ENCODE measurements around the gene EGFR.

The EGFR gene

GRCh38 chr7:55181762-55182161, 162.9 kb downstream of the EGFR start:
- no peak for TF ChIP-seq POLR2AphosphoS5 (IDR thresholded peaks at IDR 0.05; ENCODE audit: low read depth, low read length)
- no peak for TF ChIP-seq SIN3A (IDR thresholded peaks at IDR 0.05; ENCODE audit: borderline replicate concordance, insufficient read depth, low read length)
- TF ChIP-seq REST (IDR thresholded peaks at IDR 0.05; ENCODE audit: insufficient read depth in 1 of 2, low read depth in 2 of 2, low read length in 2 of 2): no peak

- no peak for TF ChIP-seq FOXP2 (optimal IDR thresholded peaks at IDR 0.05; ENCODE audit: borderline replicate concordance, extremely low read depth, extremely low read length, insufficient read depth)
- TF ChIP-seq SIN3A (IDR thresholded peaks at IDR 0.05; ENCODE audit: borderline replicate concordance, insufficient read depth, low read length): no peak
- no peak for TF ChIP-seq POLR2AphosphoS5 (IDR thresholded peaks at IDR 0.05; ENCODE audit: low read depth, low read length)
- TF ChIP-seq TAF1 (IDR thresholded peaks at IDR 0.05; ENCODE audit: borderline replicate concordance, insufficient read depth, low read length): no peak
- no peak for TF ChIP-seq REST (IDR thresholded peaks at IDR 0.05; ENCODE audit: insufficient read depth in 1 of 2, low read depth in 2 of 2, low read length in 2 of 2)
Measured at GRCh38 chr7:55183897-55184296, 165.1 kb downstream of the EGFR start.

DNA sequence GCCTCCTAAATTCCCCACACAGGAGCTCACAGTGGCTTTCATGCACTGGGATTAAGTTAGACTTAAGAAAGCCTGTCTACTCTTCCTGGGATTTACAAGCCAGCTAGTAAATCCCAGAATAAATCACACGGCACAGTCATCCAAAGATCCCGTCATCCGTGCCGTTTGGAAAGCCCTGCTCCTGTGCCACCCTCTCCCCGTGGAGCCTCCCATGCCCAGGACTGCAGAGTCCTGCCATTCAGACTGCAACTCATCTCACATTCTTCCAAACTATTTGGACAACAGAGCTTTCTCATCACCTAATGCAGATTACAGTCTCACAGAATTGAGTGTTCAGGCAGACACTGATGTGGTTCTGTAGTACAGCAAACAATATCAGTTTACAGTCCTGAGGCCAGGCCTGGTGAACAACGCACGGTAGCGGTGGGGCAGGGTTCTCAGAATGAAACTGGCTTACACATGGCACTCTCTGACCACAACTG, 166.5 kb downstream of the EGFR start:
- TF ChIP-seq TAF1 (IDR thresholded peaks at IDR 0.05; ENCODE audit: borderline replicate concordance, insufficient read depth, low read length): no peak

GRCh38 chr7:55185941-55186609, 167.3 kb downstream of the EGFR start:
- no peak for TF ChIP-seq SIN3A (IDR thresholded peaks at IDR 0.05; ENCODE audit: borderline replicate concordance, insufficient read depth, low read length)
- TF ChIP-seq FOXP2 (optimal IDR thresholded peaks at IDR 0.05; ENCODE audit: borderline replicate concordance, extremely low read depth, extremely low read length, insufficient read depth): no peak
- TF ChIP-seq TAF1 (IDR thresholded peaks at IDR 0.05; ENCODE audit: borderline replicate concordance, insufficient read depth, low read length): no peak
- TF ChIP-seq POLR2AphosphoS5 (IDR thresholded peaks at IDR 0.05; ENCODE audit: low read depth, low read length): no peak
- TF ChIP-seq REST (IDR thresholded peaks at IDR 0.05; ENCODE audit: insufficient read depth in 1 of 2, low read depth in 2 of 2, low read length in 2 of 2): no peak

DNA sequence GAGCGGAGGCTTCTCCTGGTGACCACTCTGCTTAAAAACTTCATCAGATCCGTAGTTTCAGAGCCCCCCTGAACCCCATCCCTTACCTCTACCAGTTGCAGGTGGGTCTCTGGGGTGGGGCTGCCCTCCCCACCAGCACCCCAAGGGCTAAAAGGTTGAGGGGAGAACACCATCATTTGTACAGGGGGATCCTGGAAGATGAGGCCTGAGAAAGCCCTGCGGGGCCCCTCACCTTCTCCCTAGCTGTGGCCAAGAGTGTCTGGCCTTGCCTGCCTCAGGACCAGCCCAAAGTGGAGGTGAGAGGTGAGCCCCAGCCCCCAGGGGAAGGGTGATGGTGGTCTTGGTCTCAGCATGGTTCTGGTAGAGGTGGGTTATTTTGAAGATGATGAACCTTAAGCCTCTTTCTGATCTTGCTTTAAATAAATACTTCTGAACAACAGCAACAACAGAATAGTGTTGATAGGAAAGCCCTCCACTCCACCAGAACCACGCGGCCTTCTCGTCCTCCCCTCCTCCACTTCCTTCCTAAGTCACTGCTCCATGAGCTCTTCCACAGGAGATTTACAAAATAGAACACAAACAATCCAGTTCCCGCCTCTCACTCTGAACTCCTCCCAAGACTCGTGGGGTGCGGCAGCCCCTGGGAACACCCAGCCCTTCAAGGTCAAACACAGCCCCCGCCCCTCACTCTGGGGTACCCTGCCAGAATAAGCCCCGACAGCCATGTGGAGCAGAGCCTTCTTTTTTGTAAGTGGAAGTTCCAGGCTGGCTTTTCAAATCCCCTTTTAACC, 169.1 kb downstream of the EGFR start:
- no peak for TF ChIP-seq FOXP2 (optimal IDR thresholded peaks at IDR 0.05; ENCODE audit: borderline replicate concordance, extremely low read depth, extremely low read length, insufficient read depth)
- TF ChIP-seq TAF1 (IDR thresholded peaks at IDR 0.05; ENCODE audit: borderline replicate concordance, insufficient read depth, low read length): no peak
- TF ChIP-seq POLR2AphosphoS5 (IDR thresholded peaks at IDR 0.05; ENCODE audit: low read depth, low read length): no peak
- no peak for TF ChIP-seq REST (IDR thresholded peaks at IDR 0.05; ENCODE audit: insufficient read depth in 1 of 2, low read depth in 2 of 2, low read length in 2 of 2)
- TF ChIP-seq SIN3A (IDR thresholded peaks at IDR 0.05; ENCODE audit: borderline replicate concordance, insufficient read depth, low read length): no peak

All from PFSK-1 (cell line).